Measurements from ENCODE around the gene OR2A5. TPM values are rescaled to one million over a fixed set of nuclear protein-coding genes. Genes with fewer than 3 reads are reported as not detected.

Gene OR2A5
- polyA plus RNA-seq, 1 donor from 2014 or later, result not detected

DNA sequence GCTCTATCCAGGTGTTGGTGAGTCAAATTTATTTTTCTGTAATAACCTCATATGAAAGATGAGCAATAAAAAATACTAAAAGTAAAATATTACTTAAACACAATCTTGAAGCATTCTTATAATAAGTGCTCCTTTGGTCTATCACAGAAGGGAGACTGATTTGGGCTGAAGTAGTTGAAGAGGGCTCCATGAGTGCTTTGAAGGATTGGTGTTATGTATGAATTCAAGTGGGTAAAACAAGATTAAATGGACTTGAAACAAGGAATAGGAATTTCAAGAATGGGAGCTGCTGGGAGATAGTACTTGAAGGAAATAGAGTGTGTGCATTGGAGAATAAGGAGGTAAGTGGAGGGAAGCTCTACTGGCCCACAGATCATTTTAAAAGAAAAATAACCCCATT is 53.3 kb downstream of the OR2A5 start:
- Histone ChIP-seq H3K79me2 (replicated peaks; ENCODE audit: insufficient read depth, low read length) (no peaks in the 10 kb centered on the region), H2AFZ (ENCODE audit: low read depth, low read length) (no peak overlapping the region), H4K20me1 (ENCODE audit: insufficient read depth) (no peaks in the 10 kb centered on the region), H3K36me3 (ENCODE audit: insufficient read depth, low read length) (no peaks in the 10 kb centered on the region), H3K9me2 (ENCODE audit: insufficient read depth, low read length) (no peaks in the 10 kb centered on the region), H3K4me3 (ENCODE audit: low read length) (no peak overlapping the region), H3K27ac (ENCODE audit: low read length) (no peak overlapping the region), H3K4me2 (ENCODE audit: low read length) (no peak overlapping the region), H3K27me3 (ENCODE audit: insufficient read depth, low read depth, low read length) (no peaks in the 10 kb centered on the region), H3K9ac (ENCODE audit: low read length) (no peak overlapping the region), H3F3A (ENCODE audit: insufficient read depth, low read length, poor library complexity, severe bottlenecking) (no peaks in the 10 kb centered on the region), H3K9me3 (ENCODE audit: low read length) (no peaks in the 10 kb centered on the region)
- TF ChIP-seq, protein P1, sequence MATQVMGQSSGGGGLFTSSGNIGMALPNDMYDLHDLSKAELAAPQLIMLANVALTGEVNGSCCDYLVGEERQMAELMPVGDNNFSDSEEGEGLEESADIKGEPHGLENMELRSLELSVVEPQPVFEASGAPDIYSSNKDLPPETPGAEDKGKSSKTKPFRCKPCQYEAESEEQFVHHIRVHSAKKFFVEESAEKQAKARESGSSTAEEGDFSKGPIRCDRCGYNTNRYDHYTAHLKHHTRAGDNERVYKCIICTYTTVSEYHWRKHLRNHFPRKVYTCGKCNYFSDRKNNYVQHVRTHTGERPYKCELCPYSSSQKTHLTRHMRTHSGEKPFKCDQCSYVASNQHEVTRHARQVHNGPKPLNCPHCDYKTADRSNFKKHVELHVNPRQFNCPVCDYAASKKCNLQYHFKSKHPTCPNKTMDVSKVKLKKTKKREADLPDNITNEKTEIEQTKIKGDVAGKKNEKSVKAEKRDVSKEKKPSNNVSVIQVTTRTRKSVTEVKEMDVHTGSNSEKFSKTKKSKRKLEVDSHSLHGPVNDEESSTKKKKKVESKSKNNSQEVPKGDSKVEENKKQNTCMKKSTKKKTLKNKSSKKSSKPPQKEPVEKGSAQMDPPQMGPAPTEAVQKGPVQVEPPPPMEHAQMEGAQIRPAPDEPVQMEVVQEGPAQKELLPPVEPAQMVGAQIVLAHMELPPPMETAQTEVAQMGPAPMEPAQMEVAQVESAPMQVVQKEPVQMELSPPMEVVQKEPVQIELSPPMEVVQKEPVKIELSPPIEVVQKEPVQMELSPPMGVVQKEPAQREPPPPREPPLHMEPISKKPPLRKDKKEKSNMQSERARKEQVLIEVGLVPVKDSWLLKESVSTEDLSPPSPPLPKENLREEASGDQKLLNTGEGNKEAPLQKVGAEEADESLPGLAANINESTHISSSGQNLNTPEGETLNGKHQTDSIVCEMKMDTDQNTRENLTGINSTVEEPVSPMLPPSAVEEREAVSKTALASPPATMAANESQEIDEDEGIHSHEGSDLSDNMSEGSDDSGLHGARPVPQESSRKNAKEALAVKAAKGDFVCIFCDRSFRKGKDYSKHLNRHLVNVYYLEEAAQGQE (IDR thresholded peaks at IDR 0.05; ENCODE audit: borderline replicate concordance), result no peak
- TF ChIP-seq MXI1 (conservative IDR thresholded peaks at IDR 0.05; ENCODE audit: poor library complexity, severe bottlenecking), result no peak
- no peak for TF ChIP-seq EP300 (conservative IDR thresholded peaks at IDR 0.05; ENCODE audit: poor library complexity, severe bottlenecking)
- TF ChIP-seq EZH2 (IDR thresholded peaks at IDR 0.05; ENCODE audit: borderline replicate concordance, insufficient read depth, low read length, poor library complexity, severe bottlenecking), result no peak
- no peak for TF ChIP-seq TAF1 (IDR thresholded peaks at IDR 0.05; ENCODE audit: low read depth)
- TF ChIP-seq, protein P2, sequence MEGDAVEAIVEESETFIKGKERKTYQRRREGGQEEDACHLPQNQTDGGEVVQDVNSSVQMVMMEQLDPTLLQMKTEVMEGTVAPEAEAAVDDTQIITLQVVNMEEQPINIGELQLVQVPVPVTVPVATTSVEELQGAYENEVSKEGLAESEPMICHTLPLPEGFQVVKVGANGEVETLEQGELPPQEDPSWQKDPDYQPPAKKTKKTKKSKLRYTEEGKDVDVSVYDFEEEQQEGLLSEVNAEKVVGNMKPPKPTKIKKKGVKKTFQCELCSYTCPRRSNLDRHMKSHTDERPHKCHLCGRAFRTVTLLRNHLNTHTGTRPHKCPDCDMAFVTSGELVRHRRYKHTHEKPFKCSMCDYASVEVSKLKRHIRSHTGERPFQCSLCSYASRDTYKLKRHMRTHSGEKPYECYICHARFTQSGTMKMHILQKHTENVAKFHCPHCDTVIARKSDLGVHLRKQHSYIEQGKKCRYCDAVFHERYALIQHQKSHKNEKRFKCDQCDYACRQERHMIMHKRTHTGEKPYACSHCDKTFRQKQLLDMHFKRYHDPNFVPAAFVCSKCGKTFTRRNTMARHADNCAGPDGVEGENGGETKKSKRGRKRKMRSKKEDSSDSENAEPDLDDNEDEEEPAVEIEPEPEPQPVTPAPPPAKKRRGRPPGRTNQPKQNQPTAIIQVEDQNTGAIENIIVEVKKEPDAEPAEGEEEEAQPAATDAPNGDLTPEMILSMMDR (IDR thresholded peaks at IDR 0.05; ENCODE audit: poor library complexity, severe bottlenecking), result no peak
- TF ChIP-seq POLR2AphosphoS5 (IDR thresholded peaks at IDR 0.05), result no peak

DNA sequence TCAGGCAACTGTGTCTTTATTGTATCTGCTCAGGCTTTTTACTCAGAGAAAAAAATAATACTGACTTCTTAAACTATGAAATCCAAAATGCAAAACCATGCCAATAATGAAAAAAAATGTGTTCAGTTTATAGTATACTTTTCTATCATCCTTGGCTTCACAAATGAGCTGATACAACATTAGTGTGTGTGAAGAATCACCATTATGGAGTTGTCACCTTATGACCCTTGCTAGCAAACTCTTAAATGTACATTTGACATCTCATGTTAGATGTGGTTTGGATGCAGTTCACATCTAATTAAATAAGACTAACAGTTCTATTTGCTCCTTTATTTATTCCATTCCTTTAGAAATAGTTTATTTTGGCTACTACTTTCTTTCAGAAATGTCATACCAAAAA is 56.5 kb downstream of the OR2A5 start:
- Histone ChIP-seq H3K36me3 (ENCODE audit: insufficient read depth, low read length) (no peaks in the 10 kb centered on the region), H3F3A (ENCODE audit: insufficient read depth, low read length, poor library complexity, severe bottlenecking) (no peaks in the 10 kb centered on the region), H3K27me3 (ENCODE audit: insufficient read depth, low read depth, low read length) (no peaks in the 10 kb centered on the region), H3K27ac (ENCODE audit: low read length) (no peak overlapping the region), H3K9me2 (ENCODE audit: insufficient read depth, low read length) (no peaks in the 10 kb centered on the region), H3K79me2 (replicated peaks; ENCODE audit: insufficient read depth, low read length) (no peaks in the 10 kb centered on the region), H3K9ac (ENCODE audit: low read length) (no peak overlapping the region), H3K4me2 (ENCODE audit: low read length) (no peak overlapping the region), H3K4me3 (ENCODE audit: low read length) (no peak overlapping the region), H2AFZ (ENCODE audit: low read depth, low read length) (no peak overlapping the region), H4K20me1 (ENCODE audit: insufficient read depth) (no peaks in the 10 kb centered on the region), H3K9me3 (ENCODE audit: low read length) (no peaks in the 10 kb centered on the region)
- TF ChIP-seq RAD21 (conservative IDR thresholded peaks at IDR 0.05) (no peak), SMC3 (conservative IDR thresholded peaks at IDR 0.05; ENCODE audit: poor library complexity) (no peak), EP300 (conservative IDR thresholded peaks at IDR 0.05; ENCODE audit: poor library complexity, severe bottlenecking) (no peak), EZH2 (IDR thresholded peaks at IDR 0.05; ENCODE audit: borderline replicate concordance, insufficient read depth, low read length, poor library complexity, severe bottlenecking) (no peak), MXI1 (conservative IDR thresholded peaks at IDR 0.05; ENCODE audit: poor library complexity, severe bottlenecking) (no peak), POLR2AphosphoS5 (IDR thresholded peaks at IDR 0.05) (no peak), TAF1 (IDR thresholded peaks at IDR 0.05; ENCODE audit: low read depth) (no peak)
- TF ChIP-seq, protein P1 (IDR thresholded peaks at IDR 0.05; ENCODE audit: borderline replicate concordance), result no peak
- TF ChIP-seq, protein P2 (IDR thresholded peaks at IDR 0.05; ENCODE audit: poor library complexity, severe bottlenecking), result no peak
